Measurements from ENCODE around the gene PLAAT3.

- TF ChIP-seq CTCF (conservative IDR thresholded peaks at IDR 0.05) (no peak), ZFX (IDR thresholded peaks at IDR 0.05) (no peak)
Observed at GRCh38 chr11:63612181-63612580, 2.1 kb downstream of the PLAAT3 start.
